DOHH2 (cell line): Measurements from ENCODE around the gene IL33.

ENCODE experiments used
- H3F3A ChIP-seq: fragments of 200-600 bp; sonication (generic), shearing (Covaris generic); 2 replicates; pipeline ENCODE4 v1.6.0; 2016; ENCODE audit warnings: antibody characterized with exemption, mild to moderate bottlenecking; ENCODE audit not compliant: control insufficient read depth, insufficient read depth
- H3K27ac ChIP-seq: fragments of 200-600 bp; sonication (generic); 2 replicates; pipeline ENCODE4 v1.5.1; 2014; ENCODE audit warnings: low read depth, mild to moderate bottlenecking, low read length, moderate library complexity
- H3K27me3 ChIP-seq: fragments of 200-600 bp; sonication (generic); 2 replicates; pipeline ENCODE4 v1.6.1; 2014; ENCODE audit warnings: mild to moderate bottlenecking, low read length, mixed read lengths; ENCODE audit not compliant: control insufficient read depth
- H3K36me3 ChIP-seq: fragments of 200-600 bp; sonication (generic); 2 replicates; pipeline ENCODE4 v1.6.1; 2014; ENCODE audit warnings: mild to moderate bottlenecking, low read length, moderate library complexity, mixed read lengths; ENCODE audit not compliant: control insufficient read depth
- H3K4me1 ChIP-seq: fragments of 200-600 bp; sonication (generic); 2 replicates; pipeline ENCODE4 v1.6.1; 2014; ENCODE audit warnings: mild to moderate bottlenecking, low read length, mixed read lengths; ENCODE audit not compliant: control insufficient read depth
- H3K4me2 ChIP-seq: fragments of 200-600 bp; sonication (generic); 2 replicates; pipeline ENCODE4 v1.6.0; 2014; ENCODE audit warnings: mild to moderate bottlenecking, low read length, moderate library complexity
- H3K4me3 ChIP-seq: fragments of 200-600 bp; sonication (generic); 2 replicates; pipeline ENCODE4 v1.5.1; 2014; ENCODE audit warnings: mild to moderate bottlenecking, low read length, mixed read lengths
- H3K79me2 ChIP-seq: fragments of 200-600 bp; sonication (generic); 2 replicates; pipeline ENCODE4 v1.6.1; 2014; ENCODE audit warnings: mild to moderate bottlenecking, low read length, mixed read lengths; ENCODE audit not compliant: control insufficient read depth
- H3K9me2 ChIP-seq: fragments of 200-600 bp; sonication (generic); replicated peaks from 2 replicates; pipeline ENCODE4 v1.6.1; 2014; ENCODE audit warnings: mild to moderate bottlenecking, low read length, mixed read lengths; ENCODE audit not compliant: control insufficient read depth
- H3K9me3 ChIP-seq: fragments of 200-600 bp; sonication (generic); 2 replicates; pipeline ENCODE4 v1.6.1; 2014; ENCODE audit warnings: antibody characterized with exemption, low read length, mixed read lengths; ENCODE audit not compliant: control insufficient read depth, insufficient read depth
- H4K20me1 ChIP-seq: fragments of 200-600 bp; sonication (generic); 2 replicates; pipeline ENCODE4 v1.6.0; 2014; ENCODE audit warnings: low read depth, mild to moderate bottlenecking, antibody characterized with exemption, low read length, moderate library complexity; ENCODE audit not compliant: control insufficient read depth, insufficient read depth
- EZH2phosphoT487 ChIP-seq: fragments of 200-600 bp; sonication (generic); IDR thresholded peaks from 2 replicates; pipeline ENCODE4 v1.6.1; 2017; ENCODE audit warnings: borderline replicate concordance, mild to moderate bottlenecking, antibody characterized with exemption, low read length, moderate library complexity, mixed read lengths
- TF ChIP-seq, protein P1 (sequence below): fragments of 200-600 bp; sonication (generic); IDR thresholded peaks from one replicate; pipeline ENCODE4 v1.5.1; 2014; ENCODE audit warnings: antibody characterized with exemption, mild to moderate bottlenecking, low read depth, low read length; ENCODE audit not compliant: poor library complexity, severe bottlenecking

Gene IL33

DNA sequence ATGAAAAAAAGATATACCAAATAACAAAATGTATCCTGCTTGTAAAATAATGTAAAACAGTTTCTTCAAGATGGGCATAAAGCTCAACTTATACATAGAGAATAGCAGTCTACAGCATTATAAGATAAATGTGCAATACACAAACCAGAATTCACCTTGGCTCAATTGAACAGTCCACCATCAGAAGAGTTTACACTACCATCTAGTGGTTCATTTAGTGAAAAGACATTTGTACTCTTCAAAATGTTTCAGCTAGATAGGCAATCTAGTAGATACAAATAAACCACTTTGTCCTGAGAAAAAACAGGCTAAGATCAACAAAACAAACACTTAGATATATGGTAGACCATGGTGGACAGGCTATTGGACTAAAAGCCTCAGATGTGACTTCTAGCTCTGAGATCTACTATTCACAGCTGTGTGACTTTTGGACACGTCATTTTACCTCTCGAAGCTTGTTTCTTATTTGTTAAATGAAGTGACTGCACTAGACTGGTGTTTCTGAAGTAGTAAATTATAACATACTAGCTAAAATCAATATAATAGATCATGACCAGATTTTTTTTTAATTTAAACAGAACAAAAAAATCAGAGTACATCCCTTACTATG is 90.5 kb downstream of the IL33 start:
- TF ChIP-seq, protein P1, sequence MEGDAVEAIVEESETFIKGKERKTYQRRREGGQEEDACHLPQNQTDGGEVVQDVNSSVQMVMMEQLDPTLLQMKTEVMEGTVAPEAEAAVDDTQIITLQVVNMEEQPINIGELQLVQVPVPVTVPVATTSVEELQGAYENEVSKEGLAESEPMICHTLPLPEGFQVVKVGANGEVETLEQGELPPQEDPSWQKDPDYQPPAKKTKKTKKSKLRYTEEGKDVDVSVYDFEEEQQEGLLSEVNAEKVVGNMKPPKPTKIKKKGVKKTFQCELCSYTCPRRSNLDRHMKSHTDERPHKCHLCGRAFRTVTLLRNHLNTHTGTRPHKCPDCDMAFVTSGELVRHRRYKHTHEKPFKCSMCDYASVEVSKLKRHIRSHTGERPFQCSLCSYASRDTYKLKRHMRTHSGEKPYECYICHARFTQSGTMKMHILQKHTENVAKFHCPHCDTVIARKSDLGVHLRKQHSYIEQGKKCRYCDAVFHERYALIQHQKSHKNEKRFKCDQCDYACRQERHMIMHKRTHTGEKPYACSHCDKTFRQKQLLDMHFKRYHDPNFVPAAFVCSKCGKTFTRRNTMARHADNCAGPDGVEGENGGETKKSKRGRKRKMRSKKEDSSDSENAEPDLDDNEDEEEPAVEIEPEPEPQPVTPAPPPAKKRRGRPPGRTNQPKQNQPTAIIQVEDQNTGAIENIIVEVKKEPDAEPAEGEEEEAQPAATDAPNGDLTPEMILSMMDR: peak; percentile 57
- no peak for TF ChIP-seq EZH2phosphoT487
- no peak overlapping the region for H3K4me2 ChIP-seq
- H3K4me3 ChIP-seq: no peak overlapping the region
- no peaks in the 10 kb centered on the region for H3K9me2 ChIP-seq
- H3K4me1 ChIP-seq: peaks cover 22% of the 10 kb centered on the region
- no peaks in the 10 kb centered on the region for H3K9me3 ChIP-seq
- H3F3A ChIP-seq: no peaks in the 10 kb centered on the region
- H3K36me3 ChIP-seq: no peaks in the 10 kb centered on the region
- H4K20me1 ChIP-seq: no peaks in the 10 kb centered on the region
- H3K27me3 ChIP-seq: no peaks in the 10 kb centered on the region
- H3K79me2 ChIP-seq: no peaks in the 10 kb centered on the region
- H3K27ac ChIP-seq: no peak overlapping the region
